Measurements from ENCODE around the gene C2CD3.

The C2CD3 gene

GRCh38 chr11:73974604-73975478 is 196.0 kb downstream of the C2CD3 start:
- DNase-seq = no peak

DNA sequence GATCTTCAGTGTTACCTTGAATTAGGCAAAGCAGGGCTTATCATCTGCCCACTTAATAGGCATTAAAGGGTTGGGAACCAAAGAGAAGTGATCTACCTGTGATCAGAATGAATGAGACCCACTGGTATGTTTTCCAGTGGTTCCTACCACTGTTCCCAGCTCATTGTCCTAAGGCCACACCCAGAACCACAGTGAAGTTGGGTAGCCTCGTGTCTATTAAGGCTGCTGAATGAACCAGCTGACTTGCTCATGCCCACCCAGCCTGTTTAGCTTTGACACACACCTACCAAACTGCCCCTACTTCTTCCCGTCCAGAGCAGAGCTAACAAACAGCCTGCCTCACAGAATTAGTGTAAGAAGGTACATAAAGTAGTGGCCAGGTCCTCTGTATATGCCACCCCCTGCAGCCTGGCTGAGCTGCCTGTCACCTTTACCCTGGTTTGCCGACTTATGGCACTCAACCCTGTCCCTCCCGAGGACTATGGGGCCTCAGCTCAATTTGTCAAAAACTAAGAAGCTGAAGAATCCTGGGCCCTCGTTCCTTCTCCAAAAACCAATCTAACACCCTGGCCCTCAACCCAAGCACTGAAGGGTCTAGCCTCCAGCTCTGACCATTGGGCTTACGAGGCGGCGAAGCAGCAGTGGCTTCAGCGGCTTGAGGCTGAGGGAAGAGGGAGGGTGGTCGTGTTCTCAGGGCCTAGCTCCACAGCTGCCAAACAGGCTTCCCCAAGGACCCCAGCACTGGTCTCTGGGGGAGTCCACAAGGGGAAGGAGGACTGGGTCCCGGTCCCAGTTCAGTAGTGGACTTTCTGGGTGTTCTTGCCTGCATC is 198.0 kb downstream of the C2CD3 start:
- DNase-seq = no peak

DNA sequence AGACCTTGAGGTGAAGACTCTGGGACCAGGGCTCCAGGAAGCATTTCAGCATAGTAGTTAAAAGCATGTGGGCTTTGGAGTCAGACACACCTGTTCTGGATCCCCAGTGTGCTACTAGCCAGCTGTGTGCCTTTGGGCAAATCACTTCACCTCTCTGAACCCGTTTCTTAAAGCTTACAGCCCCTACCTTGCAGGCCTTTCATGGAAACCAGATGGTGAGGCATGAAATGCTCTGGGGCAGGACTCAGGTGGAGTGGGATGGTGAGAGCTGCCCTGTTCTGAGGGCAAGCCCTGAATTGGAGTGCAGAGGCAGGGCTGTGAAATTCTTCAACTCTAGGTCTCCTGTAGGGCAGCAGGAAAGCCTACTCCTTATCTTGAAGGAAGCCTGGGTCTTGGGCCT is 198.6 kb downstream of the C2CD3 start:
- no peak for DNase-seq

DNA sequence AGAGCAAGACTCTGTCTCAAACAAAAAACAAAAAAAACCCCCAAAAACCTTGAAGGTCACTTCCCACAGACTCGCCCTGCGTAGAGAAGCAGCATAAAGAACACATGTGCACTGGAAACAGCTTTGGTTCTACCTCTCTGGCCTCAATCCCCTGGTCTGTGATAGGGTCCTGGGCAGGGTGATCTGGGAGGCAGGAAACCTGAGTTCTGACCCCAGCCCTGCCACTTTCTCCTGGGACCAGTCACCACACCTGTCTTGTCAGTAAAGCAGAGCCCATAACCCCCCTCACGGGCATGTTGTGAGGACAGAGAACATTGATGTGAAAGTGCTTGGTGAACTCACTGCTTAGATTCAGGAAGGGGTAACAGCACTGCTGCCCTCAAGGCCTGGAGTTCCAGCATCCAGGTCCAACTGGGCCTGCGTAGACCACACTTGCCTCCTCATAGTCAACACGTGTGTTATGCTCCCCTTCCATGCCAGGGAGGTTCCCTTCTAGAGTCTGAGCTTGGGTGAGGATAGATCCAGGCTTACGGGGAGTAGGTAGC is 199.6 kb downstream of the C2CD3 start:
- no peak for DNase-seq

DNA sequence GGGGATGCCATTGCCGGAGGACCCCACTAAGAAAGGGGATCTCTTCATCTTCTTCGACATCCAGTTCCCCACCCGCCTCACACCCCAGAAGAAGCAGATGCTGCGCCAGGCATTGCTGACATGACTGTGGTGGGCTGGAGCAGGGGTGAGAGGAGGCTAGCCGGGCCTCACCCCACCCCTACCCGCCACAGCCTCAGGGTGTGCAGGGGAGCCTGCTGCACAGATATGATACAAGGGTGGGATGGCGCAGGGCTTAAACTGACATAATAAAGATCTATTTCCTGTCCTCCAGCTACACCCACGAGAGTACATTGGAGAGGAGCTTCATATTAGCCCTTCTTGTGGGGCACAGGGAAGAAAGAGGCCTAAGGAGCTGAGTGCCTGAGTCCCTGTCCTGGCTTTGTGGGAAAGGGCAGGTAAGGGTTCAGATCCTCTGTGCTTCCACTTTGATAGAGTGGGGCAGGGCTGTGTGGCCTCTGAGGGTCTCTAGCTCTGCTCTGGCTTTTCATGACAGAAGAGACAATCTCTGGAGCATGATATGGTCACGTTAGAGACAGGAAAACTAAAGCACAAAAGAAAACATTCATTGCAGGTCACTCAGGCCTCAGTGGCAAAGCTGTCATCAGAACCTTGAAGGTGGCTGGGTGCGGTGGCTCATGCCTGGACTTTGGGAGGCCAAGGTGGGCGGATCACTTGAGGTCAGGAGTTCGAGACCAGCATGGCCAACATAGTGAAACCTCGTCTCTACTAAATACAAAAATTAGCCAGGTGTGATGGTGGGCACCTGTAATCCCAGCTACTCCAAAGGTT is 200.6 kb downstream of the C2CD3 start:
- DNase-seq = no peak

- DNase-seq = no peak
These were observed 201.7 kb downstream of the C2CD3 start for GRCh38 chr11:73969091-73969490.

- DNase-seq = no peak
These were observed 202.3 kb downstream of the C2CD3 start for GRCh38 chr11:73968356-73968966.

GRCh38 chr11:73965764-73966121 is 205.1 kb downstream of the C2CD3 start:
- no peak for DNase-seq

DNA sequence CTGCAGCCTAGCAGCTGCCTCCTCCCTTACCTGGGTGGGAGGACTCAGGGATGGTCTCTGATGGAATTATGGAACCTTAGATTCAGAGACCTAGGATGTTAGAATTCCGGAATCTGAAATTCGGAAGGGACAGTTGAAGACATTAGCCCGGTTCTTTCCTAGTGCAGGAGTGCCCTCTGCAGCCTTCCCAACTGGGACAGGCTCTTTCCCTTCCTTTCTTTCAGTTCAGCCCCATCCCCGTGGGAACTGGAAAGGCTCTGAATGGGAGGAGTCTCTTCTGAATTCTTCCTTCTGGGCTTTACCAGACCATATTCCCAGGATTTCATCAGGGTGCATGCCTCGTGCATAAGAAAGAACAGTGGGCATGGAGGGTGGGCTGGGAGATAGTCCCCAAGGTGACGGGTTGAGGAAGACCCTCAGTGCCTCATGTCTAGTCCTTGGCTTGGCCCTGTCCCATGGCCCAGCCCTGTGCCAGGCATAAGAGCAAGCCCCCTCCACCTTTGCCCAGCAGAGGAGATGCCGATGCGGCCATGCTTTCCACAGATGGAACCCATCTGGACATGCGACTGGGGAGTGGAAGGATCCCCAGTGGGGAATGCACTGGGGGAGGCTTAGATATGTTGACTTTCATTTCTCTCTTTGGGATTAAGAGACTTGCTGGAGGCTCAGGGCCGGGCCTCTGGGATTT is 205.6 kb downstream of the C2CD3 start:
- no peak for DNase-seq

DNA sequence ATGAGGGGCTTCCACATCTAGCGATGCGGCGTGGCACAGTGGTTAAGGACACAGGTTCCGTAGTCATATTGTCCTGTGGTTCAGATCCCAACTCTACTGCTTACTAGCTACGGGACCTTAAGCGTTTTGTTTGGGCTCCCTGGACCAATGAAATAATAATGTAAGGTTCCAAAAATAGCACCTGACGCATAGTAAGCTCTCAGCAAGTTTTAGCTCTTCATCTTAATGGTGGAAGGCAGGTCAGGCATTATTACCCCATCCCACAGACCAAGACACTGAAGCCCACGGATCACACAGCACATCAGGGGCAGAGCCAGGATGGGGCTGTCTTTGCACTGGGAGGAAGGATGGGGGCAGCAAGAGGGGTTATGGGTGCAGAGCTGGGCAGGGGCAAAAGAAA is 206.9 kb downstream of the C2CD3 start:
- DNase-seq = no peak
